ENCODE data around the gene LIN54. TPM values are rescaled to one million over a fixed set of nuclear protein-coding genes. Genes with fewer than 3 reads are reported as not detected.

The LIN54 gene
- polyA plus RNA-seq, 1 of the 3 experiments (the other 2 are of a cell fraction), result 6.4 TPM

- no peaks in the 10 kb centered on the region for H3K79me2 ChIP-seq (ENCODE audit: insufficient read depth)
- DNase-seq, result no peak
- H3K9me3 ChIP-seq, result no peaks in the 10 kb centered on the region
- POLR2A ChIA-PET, result no interaction called here
- H3K4me1 ChIP-seq (ENCODE audit: control insufficient read depth in 1 of 2, insufficient read depth in 2 of 2, low read depth in 1 of 2, low read length in 1 of 2), result no peaks in the 10 kb centered on the region
- no peak for TF ChIP-seq FOXJ3 (CRISPR knock-in tag; IDR thresholded peaks at IDR 0.05)
- no peak for TF ChIP-seq IRF3 (IDR thresholded peaks at IDR 0.05; ENCODE audit: low read depth, low read length)
- TF ChIP-seq ZBTB33 (IDR thresholded peaks at IDR 0.05; ENCODE audit: borderline replicate concordance, low read depth), result no peak
- no peak for TF ChIP-seq YY1 (IDR thresholded peaks at IDR 0.05; ENCODE audit: low read depth)
- no peak for TF ChIP-seq USF2 (IDR thresholded peaks at IDR 0.05; ENCODE audit: borderline replicate concordance, low read depth, low read length)
- no peak for TF ChIP-seq SIN3A (IDR thresholded peaks at IDR 0.05; ENCODE audit: borderline replicate concordance, low read depth, low read length)
- no peak for TF ChIP-seq TEAD4 (IDR thresholded peaks at IDR 0.05; ENCODE audit: borderline replicate concordance, insufficient read depth)
- TF ChIP-seq EZH2phosphoT487 (IDR thresholded peaks at IDR 0.05; ENCODE audit: borderline replicate concordance, low read depth), result no peak
- no peak for TF ChIP-seq EP300 (IDR thresholded peaks at IDR 0.05; ENCODE audit: borderline replicate concordance in 1 of 2, low read depth in 1 of 2, low read length in 1 of 2)
- no peak for TF ChIP-seq CHD2 (IDR thresholded peaks at IDR 0.05; ENCODE audit: low read length, partially characterized antibody)
- no peak for TF ChIP-seq ELF1 (IDR thresholded peaks at IDR 0.05)
- TF ChIP-seq GATA2 (CRISPR knock-in tag; IDR thresholded peaks at IDR 0.05), result no peak
- TF ChIP-seq FOXM1 (IDR thresholded peaks at IDR 0.05; ENCODE audit: low read depth), result no peak
- TF ChIP-seq POLR2AphosphoS5 (IDR thresholded peaks at IDR 0.05; ENCODE audit: low read depth, low read length), result no peak
- TF ChIP-seq, protein P1, sequence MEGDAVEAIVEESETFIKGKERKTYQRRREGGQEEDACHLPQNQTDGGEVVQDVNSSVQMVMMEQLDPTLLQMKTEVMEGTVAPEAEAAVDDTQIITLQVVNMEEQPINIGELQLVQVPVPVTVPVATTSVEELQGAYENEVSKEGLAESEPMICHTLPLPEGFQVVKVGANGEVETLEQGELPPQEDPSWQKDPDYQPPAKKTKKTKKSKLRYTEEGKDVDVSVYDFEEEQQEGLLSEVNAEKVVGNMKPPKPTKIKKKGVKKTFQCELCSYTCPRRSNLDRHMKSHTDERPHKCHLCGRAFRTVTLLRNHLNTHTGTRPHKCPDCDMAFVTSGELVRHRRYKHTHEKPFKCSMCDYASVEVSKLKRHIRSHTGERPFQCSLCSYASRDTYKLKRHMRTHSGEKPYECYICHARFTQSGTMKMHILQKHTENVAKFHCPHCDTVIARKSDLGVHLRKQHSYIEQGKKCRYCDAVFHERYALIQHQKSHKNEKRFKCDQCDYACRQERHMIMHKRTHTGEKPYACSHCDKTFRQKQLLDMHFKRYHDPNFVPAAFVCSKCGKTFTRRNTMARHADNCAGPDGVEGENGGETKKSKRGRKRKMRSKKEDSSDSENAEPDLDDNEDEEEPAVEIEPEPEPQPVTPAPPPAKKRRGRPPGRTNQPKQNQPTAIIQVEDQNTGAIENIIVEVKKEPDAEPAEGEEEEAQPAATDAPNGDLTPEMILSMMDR (IDR thresholded peaks at IDR 0.05), result no peak
- TF ChIP-seq SMC3 (IDR thresholded peaks at IDR 0.05; ENCODE audit: low read depth, low read length), result no peak
- no peak for TF ChIP-seq RFX5 (IDR thresholded peaks at IDR 0.05; ENCODE audit: low read length)
- no peak for TF ChIP-seq RAD21 (IDR thresholded peaks at IDR 0.05; ENCODE audit: low read length)
- TF ChIP-seq MEF2A (IDR thresholded peaks at IDR 0.05; ENCODE audit: borderline replicate concordance, low read depth), result no peak
- TF ChIP-seq MXI1 (IDR thresholded peaks at IDR 0.05; ENCODE audit: low read depth, low read length), result no peak
- no peak overlapping the region for H2AFZ ChIP-seq (ENCODE audit: low read depth)
- WGBS (ENCODE audit: low lambda C conversion rate), result 13% methylated on average over 3 of the region's 3 CpGs
- H3F3A ChIP-seq (replicated peaks; ENCODE audit: insufficient read depth), result peaks cover 3% of the 10 kb centered on the region
- CTCF ChIA-PET, result no interaction called here
- H3K9me2 ChIP-seq, result no peaks in the 10 kb centered on the region
- H3K4me3 ChIP-seq (ENCODE audit: low read depth in 2 of 2, low read length in 1 of 2), result no peak overlapping the region
- no peak overlapping the region for H3K4me2 ChIP-seq
- H3K27me3 ChIP-seq (ENCODE audit: insufficient read depth), result no peaks in the 10 kb centered on the region
- H3K36me3 ChIP-seq (replicated peaks in 1 of 2; ENCODE audit: control insufficient read depth in 1 of 2, insufficient read depth in 2 of 2, low read length in 1 of 2), result no peaks in the 10 kb centered on the region
- H3K27ac ChIP-seq (ENCODE audit: low read depth in 2 of 2, low read length in 1 of 2), result no peak overlapping the region
- H3K9ac ChIP-seq, result no peak overlapping the region
- H4K20me1 ChIP-seq (ENCODE audit: insufficient read depth), result no peaks in the 10 kb centered on the region
These were observed 18.4 kb upstream of the LIN54 start for GRCh38 chr4:83028976-83029375.
